ENCODE data around the gene PLD5. TPM values are rescaled to one million over a fixed set of nuclear protein-coding genes. Genes with fewer than 3 reads are reported as not detected.

PLD5 gene
- total RNA-seq, 1 donor from 2014 or later = not detected

DNA sequence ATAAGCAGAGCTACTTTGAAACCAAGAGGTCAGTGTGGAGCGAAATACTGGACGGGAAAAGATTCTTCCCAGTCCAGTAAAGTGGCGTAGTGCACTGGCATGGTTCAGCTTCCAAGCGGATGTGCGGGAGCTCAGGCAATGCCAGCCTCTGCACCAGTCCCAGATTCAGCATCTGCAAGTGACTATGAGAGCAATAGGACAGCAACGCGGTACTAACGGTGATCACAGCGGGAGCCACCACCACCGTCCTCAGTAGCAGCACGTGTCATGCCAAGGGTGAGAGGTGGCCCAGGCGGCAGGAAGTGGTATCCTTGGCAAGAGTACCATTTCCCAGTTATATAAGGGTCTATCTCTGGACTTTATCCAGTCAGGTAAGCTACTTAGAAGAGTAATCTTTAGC lies 17.8 kb downstream of the PLD5 start:
- Mint-ChIP-seq H3K36me3 (ENCODE audit: low read depth) (no peaks in the 10 kb centered on the region), H3K4me3 (no peak overlapping the region), H3K9me3 (no peaks in the 10 kb centered on the region), H3K27me3 (peaks cover 16% of the 10 kb centered on the region), H3K4me1 (no peaks in the 10 kb centered on the region), H3K27ac (no peak overlapping the region)
- POLR2A ChIA-PET = no interaction called here
- ATAC-seq (ENCODE audit: low read depth) (no peak), DNase-seq (no peak)
- CTCF ChIA-PET = no interaction called here
- intact Hi-C loops (cut with micrococcal nuclease) = no loop called here
- TF ChIP-seq, protein P1, sequence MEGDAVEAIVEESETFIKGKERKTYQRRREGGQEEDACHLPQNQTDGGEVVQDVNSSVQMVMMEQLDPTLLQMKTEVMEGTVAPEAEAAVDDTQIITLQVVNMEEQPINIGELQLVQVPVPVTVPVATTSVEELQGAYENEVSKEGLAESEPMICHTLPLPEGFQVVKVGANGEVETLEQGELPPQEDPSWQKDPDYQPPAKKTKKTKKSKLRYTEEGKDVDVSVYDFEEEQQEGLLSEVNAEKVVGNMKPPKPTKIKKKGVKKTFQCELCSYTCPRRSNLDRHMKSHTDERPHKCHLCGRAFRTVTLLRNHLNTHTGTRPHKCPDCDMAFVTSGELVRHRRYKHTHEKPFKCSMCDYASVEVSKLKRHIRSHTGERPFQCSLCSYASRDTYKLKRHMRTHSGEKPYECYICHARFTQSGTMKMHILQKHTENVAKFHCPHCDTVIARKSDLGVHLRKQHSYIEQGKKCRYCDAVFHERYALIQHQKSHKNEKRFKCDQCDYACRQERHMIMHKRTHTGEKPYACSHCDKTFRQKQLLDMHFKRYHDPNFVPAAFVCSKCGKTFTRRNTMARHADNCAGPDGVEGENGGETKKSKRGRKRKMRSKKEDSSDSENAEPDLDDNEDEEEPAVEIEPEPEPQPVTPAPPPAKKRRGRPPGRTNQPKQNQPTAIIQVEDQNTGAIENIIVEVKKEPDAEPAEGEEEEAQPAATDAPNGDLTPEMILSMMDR (IDR thresholded peaks at IDR 0.05) = no peak

DNA sequence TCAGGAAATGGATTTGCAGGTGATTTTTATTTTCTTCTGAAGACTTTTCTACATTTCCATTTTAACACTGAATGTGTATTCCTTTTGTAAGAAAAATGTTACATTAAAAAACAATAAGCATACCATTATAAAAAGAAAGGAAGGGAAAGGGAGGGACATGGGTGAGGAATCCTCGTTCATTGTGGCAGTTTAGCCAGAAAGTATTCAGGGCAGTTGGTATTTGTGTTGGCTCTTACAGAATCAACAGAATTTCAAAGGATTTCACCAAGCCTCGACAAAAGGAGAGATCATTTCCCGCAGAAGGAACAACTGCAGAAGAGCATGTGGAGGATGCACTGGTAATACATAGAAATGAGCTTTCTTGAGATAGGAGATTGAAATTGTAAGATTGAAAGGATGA lies 35.0 kb downstream of the PLD5 start:
- TF ChIP-seq, protein P1 (IDR thresholded peaks at IDR 0.05) = no peak
- ATAC-seq (ENCODE audit: low read depth) (no peak), DNase-seq (no peak)
- ChIA-PET CTCF (no interaction called here), POLR2A (no interaction called here)
- Mint-ChIP-seq H3K36me3 (ENCODE audit: low read depth) (no peaks in the 10 kb centered on the region), H3K9me3 (peaks cover 3% of the 10 kb centered on the region), H3K4me3 (no peak overlapping the region), H3K4me1 (no peaks in the 10 kb centered on the region), H3K27ac (no peak overlapping the region), H3K27me3 (peaks cover 9% of the 10 kb centered on the region)
- intact Hi-C loops (cut with micrococcal nuclease) = no loop called here

DNA sequence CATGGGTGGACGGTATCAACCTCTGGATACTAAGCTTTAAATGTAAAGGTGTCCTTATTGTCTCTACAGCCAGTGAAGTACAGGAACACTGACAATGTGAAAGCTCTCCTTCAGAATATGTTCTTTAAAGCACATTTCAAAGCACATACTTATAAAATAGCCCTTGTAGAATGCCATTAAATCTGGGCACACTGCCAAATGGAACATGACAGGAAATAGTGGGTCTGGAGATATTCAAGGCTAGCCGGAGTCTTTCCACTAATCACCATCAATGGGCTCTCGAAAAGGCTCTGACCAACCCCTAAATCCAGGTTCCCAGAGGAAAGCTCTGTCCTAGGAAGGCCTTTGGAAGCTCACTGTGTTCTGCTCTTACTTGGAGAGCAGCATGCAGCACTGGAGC lies 46.6 kb downstream of the PLD5 start:
- Mint-ChIP-seq H3K4me1 (no peaks in the 10 kb centered on the region), H3K9me3 (peaks cover 2% of the 10 kb centered on the region), H3K27ac (no peak overlapping the region), H3K36me3 (ENCODE audit: low read depth) (no peaks in the 10 kb centered on the region), H3K27me3 (peaks cover 5% of the 10 kb centered on the region), H3K4me3 (no peak overlapping the region)
- ChIA-PET CTCF (interaction anchor here (1.4 kb wide), 1 partner anchor 10 kb away, joined by 4 read pairs; no protein-coding TSS in a partner anchor), POLR2A (no interaction called here)
- intact Hi-C loops (cut with micrococcal nuclease) = no loop called here
- no peak for DNase-seq
- ATAC-seq (ENCODE audit: low read depth) = no peak
- TF ChIP-seq, protein P1 (IDR thresholded peaks at IDR 0.05) = no peak

DNA sequence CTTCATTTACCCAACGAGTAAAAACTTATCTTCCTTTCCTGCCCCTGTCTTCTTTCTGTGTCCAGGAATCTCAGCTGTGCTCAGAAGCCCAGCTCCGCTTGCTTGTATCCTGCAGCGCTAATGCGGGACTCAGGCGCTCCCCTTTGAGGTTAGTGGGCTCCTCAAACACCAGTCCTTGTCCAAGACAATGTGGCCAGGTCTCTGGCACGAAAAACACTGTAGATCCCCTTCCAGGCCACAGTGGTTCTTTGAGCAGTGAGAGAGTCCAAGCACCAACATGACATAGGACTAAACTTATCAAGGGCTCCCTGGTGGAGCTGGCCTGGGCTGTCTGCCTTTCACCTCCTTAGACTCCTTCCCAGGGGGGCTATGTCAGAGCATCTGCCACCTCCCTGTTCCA lies 53.7 kb downstream of the PLD5 start:
- ATAC-seq (ENCODE audit: low read depth) (no peak), DNase-seq (no peak)
- TF ChIP-seq, protein P1 (IDR thresholded peaks at IDR 0.05) = no peak
- Mint-ChIP-seq H3K4me3 (no peak overlapping the region), H3K27me3 (peaks cover 9% of the 10 kb centered on the region), H3K27ac (no peak overlapping the region), H3K9me3 (peaks cover 2% of the 10 kb centered on the region), H3K4me1 (peaks cover 4% of the 10 kb centered on the region), H3K36me3 (ENCODE audit: low read depth) (no peaks in the 10 kb centered on the region)
- intact Hi-C loops (cut with micrococcal nuclease) = no loop called here
- ChIA-PET POLR2A (no interaction called here), CTCF (interaction anchor here (0.9 to 1.1 kb wide), 2 partner anchors 14 to 16 kb away, joined by 3 read pairs; no protein-coding TSS in a partner anchor)

DNA sequence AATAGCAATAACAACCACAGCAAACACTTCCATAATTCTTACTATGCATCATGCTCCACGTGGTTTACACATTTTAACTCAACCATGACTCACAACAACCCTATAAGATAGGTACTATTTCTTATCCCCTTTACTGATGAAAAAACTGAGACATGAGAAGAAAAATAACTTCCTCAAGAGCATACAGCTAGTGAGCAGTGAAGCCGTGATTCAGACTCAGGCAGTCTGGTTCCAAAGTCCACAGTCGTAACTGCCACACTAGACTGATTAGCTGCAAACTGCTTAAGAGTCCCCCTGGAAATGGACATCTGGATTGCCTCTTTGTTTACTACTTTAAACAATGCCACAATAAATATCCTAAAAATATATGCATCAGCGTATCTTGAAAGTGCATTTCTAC lies 55.7 kb downstream of the PLD5 start:
- Mint-ChIP-seq H3K27me3 (peaks cover 9% of the 10 kb centered on the region), H3K27ac (no peak overlapping the region), H3K4me3 (no peak overlapping the region), H3K36me3 (ENCODE audit: low read depth) (no peaks in the 10 kb centered on the region), H3K9me3 (no peaks in the 10 kb centered on the region), H3K4me1 (peaks cover 4% of the 10 kb centered on the region)
- DNase-seq (no peak), ATAC-seq (ENCODE audit: low read depth) (no peak)
- TF ChIP-seq, protein P1 (IDR thresholded peaks at IDR 0.05) = no peak
- POLR2A ChIA-PET = no interaction called here
- CTCF ChIA-PET = interaction anchor here (0.7 to 1.2 kb wide), 3 partner anchors 9 to 542 kb away, joined by 3 to 4 read pairs (median 3); no protein-coding TSS in a partner anchor
- intact Hi-C loops (cut with micrococcal nuclease) = loop anchor here (10.0 kb wide), 1 partner anchor 556 kb away; no protein-coding TSS in a partner anchor

All from activated B cell treated with CpG ODN at 0.5 μM for 24 hours (primary cell).